GM18526 (cell line): Measurements from ENCODE around the gene KRT86.

Experiments
- POLR2A ChIP-seq: IDR thresholded peaks from 3 replicates; pipeline ENCODE4 v1.6.1; 2011; ENCODE audit not compliant: insufficient read length; ENCODE audit errors: extremely low read depth

Gene KRT86

DNA sequence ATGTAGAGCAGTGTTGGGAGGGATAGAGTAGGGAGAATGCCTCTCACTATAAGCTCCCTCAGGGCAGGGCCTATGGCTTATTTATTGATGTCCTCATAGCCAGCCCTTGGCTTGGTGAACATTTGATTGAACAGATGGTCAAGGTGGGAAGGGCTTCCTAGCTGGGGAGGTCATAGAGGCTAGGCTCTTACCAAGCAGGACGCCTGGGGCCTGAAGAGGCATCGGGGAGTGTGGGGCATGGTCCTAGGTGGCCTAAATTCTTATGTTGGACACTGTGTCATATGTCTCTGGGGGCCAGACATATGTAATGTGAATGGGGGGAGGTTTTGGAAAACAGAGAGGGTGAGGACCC, 17.9 kb upstream of the KRT86 start:
- TF ChIP-seq POLR2A = no peak

DNA sequence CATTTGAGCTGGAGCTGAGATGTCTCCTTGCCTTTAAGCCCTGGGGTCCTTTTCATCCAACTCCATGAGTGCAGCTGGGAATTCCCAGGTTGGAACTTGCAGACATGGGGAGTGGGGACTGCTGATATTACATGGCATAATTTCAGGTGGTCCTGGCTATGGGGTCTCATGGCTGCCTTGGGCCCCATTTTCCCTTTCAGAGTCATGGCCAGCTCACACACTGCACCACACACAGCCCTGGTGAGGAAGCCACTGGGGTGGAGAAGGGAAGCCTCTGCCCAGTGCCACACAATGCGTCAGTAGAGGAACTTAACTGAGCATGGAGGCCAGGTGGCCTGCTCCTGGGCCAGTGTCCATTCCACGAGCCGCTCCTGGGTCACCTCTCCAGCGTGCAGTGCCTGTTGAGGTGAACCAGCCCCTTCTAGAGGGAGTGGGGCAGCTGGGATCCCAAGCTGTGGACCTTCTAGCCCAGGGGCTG, 17.3 kb upstream of the KRT86 start:
- TF ChIP-seq POLR2A = no peak

GRCh38 chr12:52258335-52258901, 16.0 kb upstream of the KRT86 start:
- no peak for TF ChIP-seq POLR2A

- no peak for TF ChIP-seq POLR2A
These were observed 14.7 kb upstream of the KRT86 start for GRCh38 chr12:52259657-52260243.

GRCh38 chr12:52260361-52261207, 13.9 kb upstream of the KRT86 start:
- TF ChIP-seq POLR2A = no peak

- TF ChIP-seq POLR2A = no peak
These were observed 13.3 kb upstream of the KRT86 start for GRCh38 chr12:52261208-52261484.

GRCh38 chr12:52262286-52262685, 12.2 kb upstream of the KRT86 start:
- no peak for TF ChIP-seq POLR2A

DNA sequence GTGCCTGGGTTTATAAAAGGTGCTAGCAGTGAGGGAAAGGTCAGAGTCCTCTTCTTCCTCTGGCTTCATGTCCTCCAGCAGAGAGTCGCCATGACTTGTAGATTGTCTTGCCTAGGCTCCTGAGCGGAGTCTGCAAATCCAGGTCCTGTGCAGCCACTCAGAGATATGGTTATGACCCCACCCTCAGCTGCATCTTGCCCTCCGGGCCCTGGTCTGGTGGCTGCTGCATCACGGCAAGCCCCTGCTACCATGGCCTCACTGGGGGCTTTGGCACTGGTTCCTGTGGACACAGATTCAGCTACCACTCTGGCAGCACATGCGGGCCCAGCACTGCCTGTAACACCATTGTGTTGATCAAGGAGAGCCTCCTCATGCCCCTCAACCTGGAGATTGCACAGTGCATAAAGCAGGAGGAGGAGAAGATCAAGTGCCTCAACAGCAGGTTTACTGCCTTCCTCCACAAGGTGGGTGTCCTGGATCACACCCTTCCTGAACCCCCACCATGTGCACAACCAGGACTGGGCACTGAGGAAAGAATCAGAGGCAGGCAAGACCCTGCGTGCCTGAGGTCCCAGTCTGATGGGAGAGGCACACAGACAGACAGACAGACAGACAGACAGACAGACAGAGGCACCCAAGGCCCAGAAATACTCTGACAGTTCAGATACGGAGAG, 10.5 kb upstream of the KRT86 start:
- no peak for TF ChIP-seq POLR2A

- TF ChIP-seq POLR2A = no peak
These were observed 10.0 kb upstream of the KRT86 start for GRCh38 chr12:52264435-52264825.

DNA sequence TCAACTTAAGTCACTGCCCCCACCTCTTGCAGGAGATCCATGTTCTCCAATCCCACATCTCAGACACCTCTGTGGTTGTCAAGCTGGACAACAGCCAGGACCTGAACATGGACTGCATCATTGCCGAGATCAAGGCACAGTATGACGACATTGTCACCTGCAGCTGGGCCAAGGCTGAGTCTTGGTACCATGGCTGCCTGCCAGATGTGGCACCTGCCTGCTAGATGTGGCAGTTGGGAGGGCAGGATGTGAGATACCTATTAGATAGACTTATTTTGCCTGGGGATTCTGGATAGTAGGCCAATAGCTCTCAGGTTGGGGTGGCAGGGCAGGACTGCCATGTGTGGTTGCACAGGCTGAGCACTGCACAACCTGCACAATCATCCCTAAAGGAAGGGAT, 7.9 kb upstream of the KRT86 start:
- no peak for TF ChIP-seq POLR2A

DNA sequence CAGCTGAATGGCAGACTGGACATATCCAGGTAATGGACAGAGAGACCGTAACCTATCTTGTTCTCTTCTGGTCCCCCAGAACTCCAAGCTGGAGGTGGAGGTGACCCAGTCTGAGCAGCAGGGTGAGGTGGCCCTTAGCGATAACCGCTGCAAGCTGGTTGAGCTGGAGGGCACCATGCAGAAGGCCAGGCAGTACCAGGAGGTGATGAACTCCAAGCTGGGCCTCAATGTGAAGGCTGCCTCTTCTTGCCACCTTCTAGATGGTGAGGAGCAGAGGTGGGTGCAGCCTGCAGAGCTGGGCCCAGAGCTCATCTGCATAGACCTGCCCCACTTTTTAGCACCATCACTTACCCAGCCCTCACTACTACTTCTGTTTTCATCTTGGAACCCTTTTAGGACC, 7.2 kb upstream of the KRT86 start:
- TF ChIP-seq POLR2A = no peak

GRCh38 chr12:52267699-52268098, 6.7 kb upstream of the KRT86 start:
- TF ChIP-seq POLR2A = no peak

- TF ChIP-seq POLR2A = no peak
These were observed 6.2 kb upstream of the KRT86 start for GRCh38 chr12:52268212-52268611.

DNA sequence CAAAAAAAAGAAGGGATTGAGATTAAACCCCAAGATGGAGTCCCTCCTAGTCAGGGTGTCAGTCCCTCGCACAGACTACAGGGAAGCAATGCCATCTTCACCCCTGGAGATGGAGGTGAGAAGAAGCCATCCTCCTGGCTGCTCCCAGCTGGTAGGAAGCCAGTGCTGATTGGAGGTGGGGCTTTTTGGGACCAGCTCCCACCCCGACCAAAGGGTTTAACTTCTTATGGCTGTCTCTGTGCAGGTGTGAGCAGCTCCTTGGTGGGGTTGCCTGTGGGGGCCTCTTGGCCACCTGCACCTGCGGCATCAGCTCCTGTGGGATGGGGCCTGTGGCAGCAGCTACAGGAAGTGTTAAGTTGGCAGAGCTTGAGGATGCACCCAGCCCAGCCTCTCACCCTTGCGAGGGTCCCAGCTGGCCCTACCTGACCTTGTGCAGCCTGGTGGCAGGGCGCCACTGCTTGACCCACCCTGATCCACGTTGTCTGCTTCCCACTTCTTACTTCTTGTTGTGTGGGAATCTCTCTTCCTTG, 3.8 kb upstream of the KRT86 start:
- no peak for TF ChIP-seq POLR2A

DNA sequence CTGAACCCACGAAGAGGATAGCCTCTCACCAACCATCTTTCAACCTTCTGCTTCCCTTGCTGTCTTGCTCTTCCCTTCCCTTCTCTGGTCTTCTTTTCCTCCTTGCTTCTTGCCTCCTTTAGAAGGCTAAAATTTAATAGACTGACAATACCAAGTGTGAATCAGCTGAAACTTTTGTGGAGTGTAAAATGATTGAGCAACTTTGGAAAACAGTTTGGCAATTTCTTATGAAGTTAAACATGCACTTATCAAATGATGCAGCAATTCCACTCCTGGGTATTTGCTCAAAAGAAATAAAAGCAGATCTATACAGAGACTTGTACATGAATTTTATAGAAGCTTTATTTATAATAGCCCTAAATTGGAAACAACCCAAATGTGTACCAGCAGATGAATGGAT, 3.3 kb upstream of the KRT86 start:
- TF ChIP-seq POLR2A = no peak

DNA sequence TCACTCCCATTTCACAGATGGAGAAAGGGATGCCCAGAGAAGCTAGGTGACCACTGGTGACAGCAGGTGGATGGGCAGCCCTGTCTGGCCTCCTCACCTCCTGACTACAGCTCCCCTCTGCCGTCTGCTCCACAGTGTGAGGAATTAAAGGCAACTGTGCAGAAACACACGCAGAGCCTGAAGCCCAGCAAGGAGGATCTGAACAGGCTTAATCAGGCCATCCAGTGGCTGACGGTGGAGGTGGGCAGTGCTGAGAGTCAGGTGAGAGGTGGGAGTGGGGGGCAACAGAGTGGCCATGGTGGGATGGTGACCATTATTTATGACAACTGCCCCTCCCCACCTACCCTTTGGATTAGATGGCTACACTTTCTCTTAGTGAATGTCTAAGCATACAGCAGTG, 1.2 kb downstream of the KRT86 start:
- no peak for TF ChIP-seq POLR2A
